Stimulated activated CD4-positive, alpha-beta T cell treated with anti-CD3 and anti-CD28 coated beads, Interleukin-2, amount 100 ng/mL, for 48 hours (primary cell): ENCODE data around the gene MACO1.
"Not testable (repeated sequence)": the region's sequence is repeated elsewhere in the genome, so short reads cannot be mapped to it uniquely, and the experiment has no call there.

ENCODE experiments used
- DNase-seq, 2 donors: peaks; one replicate each; pipeline ENCODE4 v3.0.0-alpha.2; 2020

Gene MACO1

GRCh38 chr1:25492323-25492722, 61.6 kb downstream of the MACO1 start:
- DNase-seq: no peak

- DNase-seq: no peak
These were observed 64.3 kb downstream of the MACO1 start for GRCh38 chr1:25494952-25495351.

DNA sequence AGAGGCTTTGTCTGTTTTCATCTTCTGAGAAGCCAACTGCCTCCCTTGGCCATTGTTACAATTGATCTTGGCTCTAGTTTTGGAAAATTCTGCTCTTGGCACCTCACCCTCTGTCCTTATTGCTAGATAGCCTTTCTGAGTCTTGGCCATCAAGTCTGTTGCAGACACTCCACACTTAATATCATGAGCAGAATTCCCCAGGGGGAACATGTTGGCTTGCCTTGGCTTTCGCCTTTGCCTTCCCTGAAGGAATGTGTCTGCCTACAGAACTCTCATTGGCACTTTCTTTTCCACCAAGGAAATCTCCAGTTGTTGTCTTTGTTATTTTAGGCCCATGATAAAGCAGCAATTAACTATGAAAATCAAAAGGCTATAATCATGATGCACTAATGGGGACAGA, 70.0 kb downstream of the MACO1 start:
- no peak for DNase-seq

- DNase-seq: peak; percentile 9 to 18
These were observed 70.8 kb downstream of the MACO1 start for GRCh38 chr1:25501235-25502058.

DNA sequence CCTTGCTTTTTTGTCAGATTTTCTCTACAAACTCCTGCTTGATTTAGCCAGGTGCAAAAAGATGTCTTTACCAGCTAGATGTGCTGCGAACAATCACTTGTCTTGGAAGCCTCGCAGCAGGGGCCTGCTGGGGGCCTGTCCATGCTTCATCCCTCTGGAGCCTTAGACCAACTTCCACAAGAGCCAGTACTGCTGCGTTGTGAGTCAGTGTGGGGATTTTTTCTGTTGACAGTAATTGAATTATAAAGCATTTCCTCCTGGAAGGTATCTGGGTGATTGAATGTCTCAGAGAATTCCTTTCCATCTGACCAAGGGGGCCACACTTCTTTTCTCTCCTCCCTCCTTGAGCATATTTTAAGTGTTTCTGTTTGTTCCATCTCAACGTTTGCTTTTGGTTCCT, 72.3 kb downstream of the MACO1 start:
- DNase-seq: no peak

DNA sequence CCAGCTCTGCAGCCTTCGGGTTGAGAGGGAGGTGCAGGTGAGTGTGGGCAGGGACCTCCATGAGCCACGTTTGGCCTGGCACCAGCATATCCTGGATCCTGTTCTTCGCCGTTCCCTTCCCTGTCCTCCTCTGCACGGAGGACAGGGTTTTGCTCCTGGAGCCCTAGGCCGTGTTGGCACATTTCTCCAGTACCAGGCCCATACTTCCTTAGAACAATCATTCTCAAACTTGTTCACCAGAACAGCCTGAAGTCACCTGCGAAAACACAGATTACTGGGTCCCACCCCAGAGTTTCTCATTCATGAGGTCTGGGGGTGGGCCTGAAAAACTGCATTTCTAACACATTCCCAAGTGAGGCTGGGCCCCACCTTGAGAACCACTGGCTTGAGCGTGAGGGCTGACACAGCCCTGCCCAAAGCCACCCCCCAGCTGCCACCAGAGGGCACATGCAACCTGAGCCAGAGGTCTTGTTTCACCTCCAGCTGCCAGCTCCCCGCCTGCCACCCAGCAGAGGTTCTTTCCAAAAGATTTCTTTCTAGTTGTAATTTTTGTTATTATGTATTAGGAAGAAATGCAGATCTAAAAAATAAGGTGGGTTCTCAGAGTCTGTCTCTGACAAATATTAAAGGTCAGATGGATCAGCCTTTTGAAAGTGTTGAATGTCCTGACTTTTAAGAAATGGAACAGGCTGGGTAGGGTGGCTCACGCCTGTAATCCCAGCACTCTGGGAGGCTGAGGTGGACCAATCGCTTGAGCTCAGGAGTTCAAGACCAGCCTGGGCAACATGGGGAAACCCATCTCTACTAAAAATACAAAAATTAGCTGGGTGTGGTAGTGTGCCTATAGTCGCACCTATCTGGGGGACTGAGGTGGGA, 73.1 kb downstream of the MACO1 start:
- peak; percentile 41 to 57 for DNase-seq

GRCh38 chr1:25504706-25505595, 74.3 kb downstream of the MACO1 start:
- no peak for DNase-seq

GRCh38 chr1:25505656-25506385, 75.1 kb downstream of the MACO1 start:
- DNase-seq: no peak

- DNase-seq: not testable (repeated sequence)
These were observed 76.1 kb downstream of the MACO1 start for GRCh38 chr1:25506566-25507463.

- no peak for DNase-seq
These were observed 83.0 kb downstream of the MACO1 start for GRCh38 chr1:25513666-25514065.

DNA sequence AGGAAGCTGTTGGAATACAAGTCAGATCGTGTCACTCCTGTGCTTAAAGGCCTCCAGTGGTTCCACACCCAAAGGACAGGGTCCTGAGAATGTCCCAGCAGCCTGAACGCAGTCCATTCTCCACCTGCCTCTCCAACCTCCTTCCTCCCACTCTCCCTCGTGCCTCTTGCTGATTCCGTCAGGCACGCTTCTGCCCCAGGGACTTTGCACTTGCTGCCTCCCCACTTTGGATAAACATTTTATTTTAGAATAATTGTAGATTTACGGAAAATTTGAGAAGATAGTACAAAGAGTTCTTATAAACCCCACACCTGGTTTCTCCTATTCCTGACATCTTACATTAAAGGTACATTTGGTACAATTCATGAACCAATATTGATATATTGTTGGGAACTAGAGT, 84.3 kb downstream of the MACO1 start:
- DNase-seq: no peak

DNA sequence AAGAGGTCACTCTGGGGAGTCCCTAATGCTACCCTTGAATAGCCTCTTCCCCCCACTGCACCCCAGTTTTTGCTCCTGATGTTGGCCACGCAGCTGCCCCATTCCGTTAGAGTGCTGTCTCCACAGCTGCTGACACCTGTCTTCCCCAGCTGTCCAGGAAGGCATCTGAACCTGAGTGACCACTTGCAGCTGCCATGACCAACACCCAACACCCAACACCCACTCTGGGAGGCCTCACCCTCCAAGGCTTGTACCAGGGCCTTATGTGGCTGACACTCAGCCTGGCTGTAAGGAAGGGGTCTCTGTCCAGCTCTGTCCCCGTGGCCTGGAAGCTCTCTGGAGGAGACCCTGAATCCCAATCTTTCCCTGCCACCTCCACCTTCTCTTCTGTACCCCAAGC, 86.0 kb downstream of the MACO1 start:
- DNase-seq: no peak

DNA sequence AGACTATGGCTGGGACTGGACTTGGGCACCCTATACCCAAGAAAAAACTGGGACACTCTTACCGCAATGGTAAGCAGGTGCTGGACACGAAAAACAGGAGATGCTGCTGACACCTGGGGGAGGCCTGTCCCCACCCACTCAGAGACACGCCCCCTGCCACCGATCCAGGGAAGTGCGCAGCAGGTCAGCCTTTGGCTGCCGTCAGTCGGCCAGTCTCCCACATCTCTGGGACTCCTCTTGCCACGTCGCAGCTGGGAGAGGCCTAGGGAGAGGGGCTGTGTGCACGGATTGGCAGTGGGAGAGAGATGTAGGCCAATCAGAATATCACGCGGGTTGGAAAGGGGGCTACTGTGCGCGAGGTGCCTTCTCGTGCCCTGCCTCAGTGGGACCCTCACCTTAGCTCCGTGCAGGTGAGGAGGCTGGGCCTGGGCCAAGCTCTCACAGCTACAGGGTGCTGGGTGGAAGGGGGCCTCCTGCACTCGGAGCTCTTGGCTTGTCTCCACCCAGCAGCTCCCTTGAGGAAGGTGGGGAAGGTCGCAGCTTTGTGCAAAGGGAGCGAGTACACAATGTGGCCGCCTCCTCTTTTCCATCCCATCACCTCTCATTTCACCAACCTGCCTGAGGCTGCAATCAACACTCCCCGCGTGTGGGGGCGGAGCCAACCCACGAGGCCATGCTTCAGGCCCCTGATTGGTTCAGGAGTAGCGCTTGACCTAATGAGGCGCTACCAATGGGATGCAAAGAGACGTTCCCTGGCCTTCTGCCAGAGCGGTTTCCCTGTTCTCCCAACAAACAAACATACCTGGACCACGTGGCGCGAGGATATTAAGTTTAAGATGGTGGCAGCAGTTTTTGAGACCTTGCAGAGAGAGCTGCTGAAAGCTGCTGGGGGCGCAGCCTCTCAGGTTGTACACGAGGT, 87.0 kb downstream of the MACO1 start:
- no peak for DNase-seq

- DNase-seq: no peak
These were observed 88.9 kb downstream of the MACO1 start for GRCh38 chr1:25519624-25520023.

DNA sequence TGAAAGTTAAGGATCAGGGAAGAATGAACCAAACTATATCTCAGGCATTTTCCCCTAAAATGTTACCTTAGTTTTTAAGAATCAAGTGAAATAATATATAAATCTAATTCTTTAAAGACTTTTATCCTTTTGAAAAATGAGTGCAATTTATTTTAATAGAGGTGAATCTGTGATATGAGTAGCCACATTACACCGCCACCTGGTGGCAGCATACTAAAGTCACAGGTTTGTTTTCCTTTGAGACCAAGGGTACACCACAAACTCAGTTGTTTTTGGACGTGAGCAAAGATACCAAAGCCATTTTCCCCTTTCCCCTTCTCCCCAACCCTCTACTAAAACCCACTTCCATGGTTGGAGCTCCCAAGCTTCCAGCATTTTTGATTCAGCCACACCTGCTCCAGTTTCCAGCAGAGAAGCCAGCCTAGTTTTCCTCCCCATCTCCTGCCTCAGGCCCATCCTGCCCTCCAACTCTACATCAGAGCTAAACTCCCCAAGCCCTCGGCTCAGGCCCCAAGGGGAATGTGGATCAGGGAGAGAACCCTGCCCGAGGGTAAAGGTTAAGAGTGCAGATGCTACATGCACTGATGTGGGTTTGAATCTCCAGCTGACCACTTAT, 89.9 kb downstream of the MACO1 start:
- DNase-seq: peak; percentile 64 to 70

GRCh38 chr1:25522031-25522655, 91.4 kb downstream of the MACO1 start:
- no peak for DNase-seq

GRCh38 chr1:25523542-25523941, 92.8 kb downstream of the MACO1 start:
- DNase-seq: no peak

DNA sequence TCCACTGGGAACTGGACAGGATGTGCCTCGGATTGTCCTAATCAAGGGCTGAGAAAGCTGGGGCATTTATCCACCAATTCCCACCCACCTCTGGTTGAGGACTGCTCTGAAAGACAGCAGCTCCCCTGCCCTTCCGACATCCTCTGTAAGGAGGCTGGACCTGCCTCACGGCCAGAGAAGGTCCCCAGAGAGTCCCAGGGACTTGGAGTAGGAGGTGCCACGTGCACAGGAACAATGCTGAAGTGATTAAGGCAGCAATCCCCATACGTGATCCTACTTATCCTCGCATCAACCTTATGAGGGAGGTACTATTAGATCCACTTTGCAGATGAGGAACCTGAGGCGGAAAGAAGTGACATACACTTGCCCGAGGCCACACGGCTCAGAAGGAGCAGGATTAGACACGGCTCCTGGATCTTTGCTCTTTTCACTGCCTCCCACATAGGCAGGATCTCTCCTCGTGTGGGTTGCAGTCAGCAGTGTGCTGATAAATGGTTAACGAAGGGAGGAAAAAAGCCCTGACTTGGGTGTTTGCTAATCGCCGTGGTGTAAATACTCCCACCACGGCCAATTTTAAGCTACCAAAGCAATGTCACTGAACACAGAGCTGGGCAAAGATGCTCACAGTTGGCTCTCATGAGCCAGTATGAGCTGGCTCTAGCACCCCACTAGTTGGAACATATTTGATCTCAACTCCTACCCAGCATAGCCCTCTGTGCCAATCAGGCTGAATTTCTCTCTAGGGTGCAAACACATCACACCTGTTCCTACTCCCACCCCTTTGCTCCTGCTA, 94.1 kb downstream of the MACO1 start:
- no peak for DNase-seq
